Head of caudate nucleus (tissue), 42 donors: Measurements from ENCODE around the gene PCDHA7.
"Not testable (repeated sequence)": the region's sequence is repeated elsewhere in the genome, so short reads cannot be mapped to it uniquely, and the experiment has no call there.

Experiments
- DNase-seq, 42 donors: peaks; one replicate each; pipeline versions ENCODE4 v3.0.0 to v3.0.0-alpha.2; 2020 to 2021; ENCODE audit warnings: mixed read lengths in 7 of 42
- intact Hi-C: fragments of 100-400 bp; cut with DNase I; formaldehyde crosslinking; loops from one replicate; pipeline ENCODE4 v1.15.0; 2022

The PCDHA7 gene

DNA sequence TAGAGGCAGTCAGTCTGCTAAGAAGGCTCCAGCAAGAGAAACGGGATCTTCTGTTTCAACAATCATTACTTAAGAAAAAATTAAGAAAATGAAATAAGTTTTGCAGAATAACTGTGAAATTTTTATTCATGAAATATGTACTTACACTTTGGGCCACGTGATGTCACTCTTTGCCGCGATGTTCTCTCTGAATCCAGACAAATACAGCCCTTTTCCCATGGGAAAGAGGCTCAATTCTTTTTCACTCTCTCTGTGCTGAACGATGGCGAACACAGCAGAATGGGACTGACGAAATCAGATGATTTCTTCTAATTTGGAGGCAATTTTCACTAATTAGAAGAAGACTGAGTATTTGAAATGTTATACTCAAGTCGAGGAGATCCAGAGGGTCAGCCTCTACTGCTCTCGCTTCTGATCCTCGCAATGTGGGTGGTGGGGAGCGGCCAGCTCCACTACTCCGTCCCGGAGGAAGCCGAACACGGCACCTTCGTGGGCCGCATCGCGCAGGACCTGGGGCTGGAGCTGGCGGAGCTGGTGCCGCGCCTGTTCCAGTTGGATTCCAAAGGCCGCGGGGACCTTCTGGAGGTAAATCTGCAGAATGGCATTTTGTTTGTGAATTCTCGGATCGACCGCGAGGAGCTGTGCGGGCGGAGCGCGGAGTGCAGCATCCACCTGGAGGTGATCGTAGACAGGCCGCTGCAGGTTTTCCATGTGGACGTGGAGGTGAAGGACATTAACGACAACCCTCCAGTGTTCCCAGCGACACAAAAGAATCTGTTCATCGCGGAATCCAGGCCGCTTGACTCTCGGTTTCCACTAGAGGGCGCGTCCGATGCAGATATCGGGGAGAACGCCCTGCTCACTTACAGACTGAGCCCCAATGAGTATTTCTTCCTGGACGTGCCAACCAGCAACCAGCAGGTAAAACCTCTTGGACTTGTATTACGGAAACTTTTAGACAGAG is 14.4 kb downstream of the PCDHA7 start, which contains the start of gene PCDHA9:
Gene PCDHA9 (plus strand): TSS at position 244 of the 964 bp plus-strand sequence. CDS start 114 bp downstream, at position 358.
- intact Hi-C loops, DNase-seq: not testable (repeated sequence)

GRCh38 chr5:140849831-140850634 is 16.0 kb downstream of the PCDHA7 start:
- intact Hi-C loops, DNase-seq: not testable (repeated sequence)

- intact Hi-C loops, result no loop called here
- peak in 9 of 42 donors; percentile 20 to 48 (median 38) for DNase-seq
Measured at GRCh38 chr5:140855772-140856674, 22.0 kb downstream of the PCDHA7 start, which contains the start of gene PCDHA10. Gene PCDHA10 (plus strand): TSS chr5:140855897. CDS start chr5:140856049, 152 bp downstream.

- intact Hi-C loops, result no loop called here
- no peak for DNase-seq
Measured at GRCh38 chr5:140857177-140857986, 23.3 kb downstream of the PCDHA7 start.

GRCh38 chr5:140857987-140858240 is 23.8 kb downstream of the PCDHA7 start:
- intact Hi-C loops, result no loop called here
- DNase-seq, result no peak

DNA sequence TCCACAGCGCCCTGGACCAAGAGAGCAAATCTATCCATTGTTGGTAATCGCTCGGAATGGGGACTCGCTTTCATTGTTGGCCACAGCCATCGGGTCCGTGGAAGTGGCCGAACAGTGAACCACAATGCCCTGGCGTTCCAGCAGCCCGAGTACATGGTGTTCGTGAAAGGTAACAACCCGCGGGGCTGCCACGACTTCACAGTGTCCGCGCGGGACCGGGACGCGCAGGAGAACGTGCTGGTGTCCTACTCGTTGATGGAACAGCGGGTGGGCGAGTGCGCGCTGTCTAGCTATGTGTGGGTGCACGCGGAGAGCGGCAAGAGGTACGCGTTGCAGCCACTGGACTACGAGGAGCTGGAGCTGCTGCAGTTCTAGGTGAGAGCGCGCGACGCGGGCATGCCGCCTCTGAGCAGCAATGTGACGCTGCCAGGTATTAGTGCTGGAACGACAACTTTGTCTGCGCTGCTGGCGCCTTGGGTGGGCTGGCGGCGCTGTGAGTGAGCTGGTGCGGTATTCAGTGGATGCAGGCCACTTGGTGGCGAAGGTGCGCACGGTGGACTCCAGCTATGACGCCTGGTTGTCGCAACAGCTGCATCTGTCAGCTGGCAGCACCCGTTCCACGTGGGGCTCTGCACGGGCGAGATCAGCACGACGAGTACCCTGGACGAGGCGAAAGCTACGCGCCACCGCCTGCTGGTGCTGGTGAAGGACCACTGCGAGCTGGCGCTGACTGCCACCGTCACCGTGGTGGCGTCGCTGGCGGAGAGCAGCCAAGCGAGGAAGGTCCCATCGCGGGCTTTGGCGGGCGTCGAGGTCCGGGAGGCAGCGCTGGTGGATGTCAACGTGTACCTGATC is 28.6 kb downstream of the PCDHA7 start:
- intact Hi-C loops, result no loop called here
- no peak for DNase-seq

DNA sequence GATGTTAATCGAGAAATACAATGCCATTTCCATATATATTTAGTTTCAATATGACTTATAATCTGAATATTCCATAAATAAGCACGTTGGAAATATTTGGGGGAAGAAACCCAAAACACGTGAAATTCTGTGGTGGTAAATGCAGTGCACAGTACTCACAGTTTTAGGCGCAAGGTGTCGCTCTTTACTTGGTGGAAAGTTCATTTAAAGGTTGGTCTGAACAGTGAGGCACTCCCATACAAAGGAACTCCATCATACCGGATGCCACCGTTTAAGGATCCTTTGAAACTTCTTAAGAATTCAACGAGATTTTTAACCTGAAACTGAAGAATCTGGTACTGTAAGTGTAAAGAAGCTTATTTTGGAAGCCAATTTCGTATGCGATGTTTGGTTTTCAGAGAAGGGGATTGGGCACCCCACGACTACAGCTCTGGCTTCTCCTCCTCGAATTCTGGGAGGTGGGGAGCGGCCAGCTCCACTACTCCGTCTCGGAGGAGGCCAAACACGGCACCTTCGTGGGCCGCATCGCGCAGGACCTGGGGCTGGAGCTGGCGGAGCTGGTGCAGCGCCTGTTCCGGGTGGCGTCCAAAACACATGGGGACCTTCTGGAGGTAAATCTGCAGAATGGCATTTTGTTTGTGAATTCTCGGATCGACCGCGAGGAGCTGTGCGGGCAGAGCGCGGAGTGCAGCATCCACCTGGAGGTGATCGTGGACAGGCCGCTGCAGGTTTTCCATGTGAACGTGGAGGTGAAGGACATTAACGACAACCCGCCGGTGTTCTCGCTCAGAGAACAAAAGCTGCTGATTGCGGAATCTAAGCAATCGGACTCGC is 34.9 kb downstream of the PCDHA7 start, which contains the start of gene PCDHA11:
Gene PCDHA11 (plus strand): TSS at position 237 of the 834 bp plus-strand sequence. CDS start 147 bp downstream, at position 384.
- DNase-seq, result peak in 20 of 42 donors; percentile 16 to 65 (median 36)
- intact Hi-C loops, result loop anchor here (5.0 kb wide), 1 partner anchor 173 kb away; no protein-coding TSS in a partner anchor

GRCh38 chr5:140869555-140869886 is 35.5 kb downstream of the PCDHA7 start:
- intact Hi-C loops, result loop anchor here (5.0 kb wide), 1 partner anchor 173 kb away; no protein-coding TSS in a partner anchor
- DNase-seq, result no peak

- no peak for DNase-seq
- intact Hi-C loops, result no loop called here
Measured at GRCh38 chr5:140870221-140871201, 36.4 kb downstream of the PCDHA7 start.

GRCh38 chr5:140875085-140876065 is 41.3 kb downstream of the PCDHA7 start, which contains the start of gene PCDHA12:
Gene PCDHA12 (plus strand): TSS chr5:140875308. CDS start chr5:140875473, 165 bp downstream.
- intact Hi-C loops, result no loop called here
- DNase-seq, result no peak

DNA sequence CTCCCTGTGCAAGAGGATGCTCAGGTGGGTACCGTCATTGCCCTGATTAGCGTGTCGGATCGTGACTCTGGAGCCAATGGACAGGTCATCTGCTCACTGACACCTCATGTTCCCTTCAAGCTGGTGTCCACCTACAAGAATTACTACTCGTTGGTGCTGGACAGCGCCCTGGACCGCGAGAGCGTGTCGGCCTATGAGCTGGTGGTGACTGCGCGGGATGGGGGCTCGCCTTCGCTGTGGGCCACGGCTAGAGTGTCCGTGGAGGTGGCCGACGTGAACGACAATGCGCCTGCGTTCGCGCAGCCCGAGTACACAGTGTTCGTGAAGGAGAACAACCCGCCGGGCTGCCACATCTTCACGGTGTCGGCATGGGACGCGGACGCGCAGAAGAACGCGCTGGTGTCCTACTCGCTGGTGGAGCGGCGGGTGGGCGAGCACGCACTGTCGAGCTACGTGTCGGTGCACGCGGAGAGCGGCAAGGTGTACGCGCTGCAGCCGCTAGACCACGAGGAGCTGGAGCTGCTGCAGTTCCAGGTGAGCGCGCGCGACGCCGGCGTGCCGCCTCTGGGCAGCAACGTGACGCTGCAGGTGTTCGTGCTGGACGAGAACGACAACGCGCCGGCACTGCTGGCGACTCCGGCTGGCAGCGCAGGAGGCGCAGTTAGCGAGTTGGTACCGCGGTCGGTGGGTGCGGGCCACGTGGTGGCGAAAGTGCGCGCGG is 42.6 kb downstream of the PCDHA7 start:
- intact Hi-C loops, DNase-seq: not testable (repeated sequence)

DNA sequence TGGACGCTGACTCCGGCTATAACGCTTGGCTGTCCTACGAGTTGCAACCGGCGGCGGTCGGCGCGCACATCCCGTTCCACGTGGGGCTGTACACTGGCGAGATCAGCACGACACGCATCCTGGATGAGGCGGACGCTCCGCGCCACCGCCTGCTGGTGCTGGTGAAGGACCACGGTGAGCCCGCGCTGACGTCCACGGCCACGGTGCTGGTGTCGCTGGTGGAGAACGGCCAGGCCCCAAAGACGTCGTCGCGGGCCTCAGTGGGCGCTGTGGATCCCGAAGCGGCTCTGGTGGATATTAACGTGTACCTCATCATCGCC is 43.2 kb downstream of the PCDHA7 start:
- intact Hi-C loops, result no loop called here
- DNase-seq, result no peak
